Endothelial cell of umbilical vein (primary cell): ENCODE results near the gene CDR2L. TPM values are rescaled to one million over a fixed set of nuclear protein-coding genes. Genes with fewer than 3 reads are reported as not detected.

Experiments used
- BruUV-seq: library from RNA; stranded (reverse); fragments of 400-500 nt; replicated peaks from 2 replicates; lab custom pipeline; 2021; lab: Mats Ljungman, UMichigan
- CTCF ChIA-PET: fragments of 300-600, 350-600 bp; sonication (Branson Sonifier 250); formaldehyde crosslinking; loops from one replicate; lab custom pipeline; 2021; ENCODE audit warnings: antibody characterized with exemption, inconsistent platforms; lab: Charles Lee
- POLR2A ChIA-PET: fragments of 300-600, 350-600 bp; sonication (Branson Sonifier 250); formaldehyde crosslinking; loops from one replicate; lab custom pipeline; 2021; ENCODE audit warnings: antibody characterized with exemption, inconsistent platforms; lab: Charles Lee
- DNase-seq: peaks from one replicate; pipeline ENCODE4 v3.0.0-alpha.2; 2011; ENCODE audit warnings: low read depth, low spot score
- FAIRE-seq: peaks from 2 replicates; lab custom pipeline; 2011; peaks lifted over from hg19 to GRCh38; lab: Jason Lieb, UNC
- H2AFZ ChIP-seq: 2 replicates; pipeline ENCODE4 v1.6.0; 2012; ENCODE audit warnings: low read depth, low read length, control low read depth, inconsistent platforms
- H3K27ac ChIP-seq: 2 replicates; pipeline ENCODE4 v1.5.1; 2011; ENCODE audit warnings: low read depth, mild to moderate bottlenecking, control low read depth, low read length, moderate library complexity; ENCODE audit not compliant: insufficient read depth
- H3K27me3 ChIP-seq, 2 experiments: 2 replicates each; pipeline versions ENCODE4 v1.6.0 to v1.6.1; 2011; ENCODE audit warnings: low read length in 2 of 2, mixed read lengths in 1 of 2; ENCODE audit not compliant: control insufficient read depth in 2 of 2, insufficient read depth in 2 of 2
- H3K36me3 ChIP-seq, 2 experiments: 2 replicates in 1 of 2; 3 replicates in 1 of 2; pipeline ENCODE4 v1.5.1; 2011; ENCODE audit warnings: low read length in 2 of 2, mild to moderate bottlenecking in 1 of 2, moderate library complexity in 1 of 2; ENCODE audit not compliant: control insufficient read depth in 2 of 2, insufficient read depth in 2 of 2; ENCODE audit errors: extremely low read depth in 1 of 2
- H3K4me1 ChIP-seq: 3 replicates; pipeline ENCODE4 v1.5.1; 2011; ENCODE audit warnings: mild to moderate bottlenecking, low read length; ENCODE audit not compliant: control insufficient read depth, insufficient read depth; ENCODE audit errors: extremely low read depth
- H3K4me2 ChIP-seq: 2 replicates; pipeline ENCODE4 v1.6.1; 2011; ENCODE audit warnings: low read length, control low read depth, mixed read lengths; ENCODE audit not compliant: insufficient read depth
- H3K4me3 ChIP-seq, 3 experiments: fragments of 200-600 bp in 1 of 3; sonication (generic), shearing (Covaris generic) in 1 of 3; replicated peaks in 1 of 3; 2 replicates each; pipeline ENCODE4 v1.5.1; 2011 to 2016; ENCODE audit warnings: control low read depth in 3 of 3, low read length in 3 of 3, mild to moderate bottlenecking in 2 of 3, inconsistent platforms in 1 of 3, low read depth in 1 of 3, moderate library complexity in 1 of 3; ENCODE audit not compliant: insufficient read depth in 1 of 3
- H3K79me2 ChIP-seq: 2 replicates; pipeline ENCODE4 v1.6.0; 2012; ENCODE audit warnings: low read length, inconsistent platforms; ENCODE audit not compliant: control insufficient read depth, insufficient read depth
- H3K9ac ChIP-seq: replicated peaks from 2 replicates; pipeline ENCODE3; 2011; ENCODE audit warnings: low read length, control low read depth; ENCODE audit not compliant: insufficient read depth; ENCODE audit errors: extremely low read depth
- H3K9me1 ChIP-seq: replicated peaks from 3 replicates; pipeline ENCODE4 v1.6.0; 2011; ENCODE audit warnings: mild to moderate bottlenecking, low read length; ENCODE audit not compliant: control insufficient read depth, insufficient read depth; ENCODE audit errors: extremely low read depth
- H3K9me3 ChIP-seq: replicated peaks from 2 replicates; pipeline ENCODE4 v1.5.1; 2012; ENCODE audit warnings: low read length, inconsistent platforms; ENCODE audit not compliant: control insufficient read depth, insufficient read depth
- H4K20me1 ChIP-seq: replicated peaks from 2 replicates; pipeline ENCODE3; 2011; ENCODE audit warnings: mild to moderate bottlenecking, low read length; ENCODE audit not compliant: control insufficient read depth, insufficient read depth; ENCODE audit errors: extremely low read depth
- EZH2 ChIP-seq: IDR thresholded peaks from 2 replicates; pipeline ENCODE4 v1.6.1; 2012; ENCODE audit warnings: borderline replicate concordance, low read depth, mild to moderate bottlenecking, moderate library complexity, low read length, inconsistent platforms; ENCODE audit not compliant: severe bottlenecking
- FOS ChIP-seq: IDR thresholded peaks from 2 replicates; pipeline ENCODE4 v1.6.1; 2011; ENCODE audit warnings: mild to moderate bottlenecking, low read length, moderate library complexity, borderline replicate concordance; ENCODE audit not compliant: insufficient read depth
- GATA2 ChIP-seq: IDR thresholded peaks from 2 replicates; pipeline ENCODE4 v1.7.0; 2011; ENCODE audit warnings: low read depth, mild to moderate bottlenecking, moderate library complexity, mixed read lengths, low read length; ENCODE audit not compliant: insufficient read length, insufficient read depth
- JUN ChIP-seq: IDR thresholded peaks from 2 replicates; pipeline ENCODE4 v1.6.1; 2011; ENCODE audit warnings: borderline replicate concordance, low read depth; ENCODE audit not compliant: insufficient read length, insufficient read depth
- MYC ChIP-seq: IDR thresholded peaks from one replicate; pipeline ENCODE4 v1.6.1; 2011; ENCODE audit warnings: mild to moderate bottlenecking, low read depth, low read length
- POLR2A ChIP-seq: IDR thresholded peaks from 2 replicates; pipeline ENCODE4 v1.6.1; 2012; ENCODE audit warnings: low read depth, mild to moderate bottlenecking, control low read depth, low read length
- POLR2AphosphoS5 ChIP-seq: IDR thresholded peaks from 2 replicates; pipeline ENCODE4 v1.6.1; 2012; ENCODE audit warnings: low read depth, mild to moderate bottlenecking, control low read depth, low read length, moderate library complexity; ENCODE audit not compliant: insufficient read depth
- dilution Hi-C: fragments of 300-500 bp; cut with MboI; formaldehyde crosslinking; loops from one replicate; pipeline ENCODE4 v1.15.0; 2019; ENCODE audit warnings: low sequenced_read_pairs; ENCODE audit not compliant: extremely low pct_ligation_motif_present
- intact Hi-C: fragments of 100-400 bp; cut with micrococcal nuclease; formaldehyde crosslinking; loops from one replicate; pipeline ENCODE4 v1.10.0; 2022
- polyA plus RNA-seq, 4 experiments: library from polyadenylated mRNA; depleted of rRNA in 3 of 4; stranded (reverse) in 3 of 4; unstranded in 1 of 4; fragments of >200 nt; gene quantifications; 2 replicates each; pipeline versions ENCODE4 v1.2.1 to v1.2.3, GENCODE V29; 2011 to 2012; ENCODE audit warnings: missing spikeins in 1 of 4
- total RNA-seq: library from RNA; stranded (reverse); gene quantifications from 2 replicates; pipeline ENCODE4 v1.2.3, GENCODE V29; 2021
- TF ChIP-seq, protein P1 (sequence below): IDR thresholded peaks from 2 replicates; pipeline ENCODE4 v1.6.1; 2011; ENCODE audit not compliant: insufficient read depth, insufficient read length
- TF ChIP-seq, protein P2 (sequence below), 2 donors: IDR thresholded peaks; 1 replicate in 1 of 2; 2 replicates in 1 of 2; pipeline ENCODE4 v1.5.1; 2011; ENCODE audit warnings: low read length in 2 of 2, mild to moderate bottlenecking in 2 of 2, moderate library complexity in 2 of 2, control low read depth in 1 of 2, inconsistent platforms in 1 of 2, low read depth in 1 of 2; ENCODE audit not compliant: insufficient read depth in 1 of 2; ENCODE audit errors: extremely low read depth in 1 of 2

The CDR2L gene
- total and polyA plus RNA-seq, 2 donors (not counting 3 experiments of a cell fraction or from before 2014, with no cell fraction given), result 22.2 to 34.9 TPM

DNA sequence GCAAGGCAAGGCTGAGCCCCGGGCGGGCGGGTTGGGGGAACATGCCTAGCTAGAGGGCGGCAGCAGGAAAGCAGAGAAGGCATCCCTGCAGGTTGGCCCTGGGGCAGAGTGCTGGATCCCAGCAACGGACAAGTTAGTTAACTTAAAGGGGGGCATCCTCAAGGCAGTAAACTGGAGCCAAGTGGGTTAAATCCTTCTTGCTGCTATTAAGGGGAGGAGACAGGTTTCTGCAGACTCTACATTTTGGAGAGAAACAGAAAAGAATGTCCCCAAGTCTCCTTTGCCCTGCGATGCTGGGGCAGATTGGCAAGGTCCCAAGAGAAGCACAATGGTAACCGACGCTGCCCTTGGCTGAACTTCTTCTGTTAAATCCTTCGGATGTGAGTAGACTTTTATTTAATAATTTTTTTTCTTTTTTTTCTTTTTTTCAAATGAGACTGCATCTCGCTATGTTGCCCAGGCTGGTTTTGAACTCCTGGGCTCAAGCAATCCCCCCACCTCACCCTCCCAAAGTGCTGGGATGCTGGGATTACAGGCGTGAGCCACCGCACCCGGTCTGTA, 45.4 kb downstream of the CDR2L start:
- Histone ChIP-seq H3K27me3 (peaks cover 0 to 2% of the 10 kb centered on the region in 2 experiments), H3K9me3 (no peaks in the 10 kb centered on the region), H3K4me2 (peak overlapping the region; percentile 93), H3K9me1 (no peaks in the 10 kb centered on the region), H4K20me1 (no peaks in the 10 kb centered on the region), H3K4me1 (peaks cover 20% of the 10 kb centered on the region), H3K4me3 (peak overlapping the region; percentile 6 to 93 (median 74)), H3K9ac (peak overlapping the region; percentile 62), H3K79me2 (no peaks in the 10 kb centered on the region), H3K36me3 (no peaks in the 10 kb centered on the region), H3K27ac (no peak overlapping the region), H2AFZ (peak overlapping the region; percentile 71)
- DNase-seq (peak; percentile 49), FAIRE-seq (peak; percentile 59)
- dilution Hi-C loops (no loop called here), intact Hi-C loops (loop anchor here (1.0 to 2.0 kb wide), 3 partner anchors 20 to 71 kb away; partner anchors contain the start of gene MRPL58)
- CTCF ChIA-PET, result interaction anchor here (1.0 to 2.1 kb wide), 7 partner anchors 20 to 169 kb away, joined by 3 to 21 read pairs (median 4); partner anchors contain the start of genes HID1 and MRPL58
- POLR2A ChIA-PET, result no interaction called here
- TF ChIP-seq POLR2AphosphoS5 (no peak), EZH2 (no peak), MYC (no peak), JUN (no peak), FOS (no peak), GATA2 (no peak), POLR2A (no peak)
- TF ChIP-seq, protein P1, sequence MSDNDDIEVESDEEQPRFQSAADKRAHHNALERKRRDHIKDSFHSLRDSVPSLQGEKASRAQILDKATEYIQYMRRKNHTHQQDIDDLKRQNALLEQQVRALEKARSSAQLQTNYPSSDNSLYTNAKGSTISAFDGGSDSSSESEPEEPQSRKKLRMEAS, result no peak
- TF ChIP-seq, protein P2, sequence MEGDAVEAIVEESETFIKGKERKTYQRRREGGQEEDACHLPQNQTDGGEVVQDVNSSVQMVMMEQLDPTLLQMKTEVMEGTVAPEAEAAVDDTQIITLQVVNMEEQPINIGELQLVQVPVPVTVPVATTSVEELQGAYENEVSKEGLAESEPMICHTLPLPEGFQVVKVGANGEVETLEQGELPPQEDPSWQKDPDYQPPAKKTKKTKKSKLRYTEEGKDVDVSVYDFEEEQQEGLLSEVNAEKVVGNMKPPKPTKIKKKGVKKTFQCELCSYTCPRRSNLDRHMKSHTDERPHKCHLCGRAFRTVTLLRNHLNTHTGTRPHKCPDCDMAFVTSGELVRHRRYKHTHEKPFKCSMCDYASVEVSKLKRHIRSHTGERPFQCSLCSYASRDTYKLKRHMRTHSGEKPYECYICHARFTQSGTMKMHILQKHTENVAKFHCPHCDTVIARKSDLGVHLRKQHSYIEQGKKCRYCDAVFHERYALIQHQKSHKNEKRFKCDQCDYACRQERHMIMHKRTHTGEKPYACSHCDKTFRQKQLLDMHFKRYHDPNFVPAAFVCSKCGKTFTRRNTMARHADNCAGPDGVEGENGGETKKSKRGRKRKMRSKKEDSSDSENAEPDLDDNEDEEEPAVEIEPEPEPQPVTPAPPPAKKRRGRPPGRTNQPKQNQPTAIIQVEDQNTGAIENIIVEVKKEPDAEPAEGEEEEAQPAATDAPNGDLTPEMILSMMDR (IDR thresholded peaks at IDR 0.05; ENCODE audit: extremely low read depth in 1 of 2, insufficient read depth in 1 of 2, low read depth in 1 of 2, low read length in 2 of 2), result no peak
- BruUV-seq, result no TSS peak
